ENCODE measurements around the gene CORO7.

- TF ChIP-seq CTCF (IDR thresholded peaks at IDR 0.05; ENCODE audit: low read depth, low read length, poor library complexity, severe bottlenecking) (no peak), EZH2phosphoT487 (IDR thresholded peaks at IDR 0.05; ENCODE audit: borderline replicate concordance, low read length) (no peak)
These were observed 7.1 kb downstream of the CORO7 start for GRCh38 chr16:4409081-4409932.

Data from DOHH2 (cell line).